Activated gamma-delta T cell (primary cell): ENCODE results near the gene RYR2.
"Not testable (repeated sequence)": the region's sequence is repeated elsewhere in the genome, so short reads cannot be mapped to it uniquely, and the experiment has no call there.

Source experiments
- DNase-seq: peaks from one replicate; lab custom pipeline; 2025; lab: John Stamatoyannopoulos, UW

The RYR2 gene

GRCh38 chr1:237341391-237341790 lies 299.4 kb downstream of the RYR2 start:
- no peak for DNase-seq

GRCh38 chr1:237342730-237343129 lies 300.7 kb downstream of the RYR2 start:
- no peak for DNase-seq

GRCh38 chr1:237352747-237353146 lies 310.8 kb downstream of the RYR2 start:
- no peak for DNase-seq

GRCh38 chr1:237353918-237354317 lies 311.9 kb downstream of the RYR2 start:
- DNase-seq, result no peak

- DNase-seq, result no peak
Measured at GRCh38 chr1:237355022-237355421, 313.0 kb downstream of the RYR2 start.

GRCh38 chr1:237358555-237358954 lies 316.6 kb downstream of the RYR2 start:
- no peak for DNase-seq

- DNase-seq, result no peak
Measured at GRCh38 chr1:237367758-237368157, 325.8 kb downstream of the RYR2 start.

- not testable (repeated sequence) for DNase-seq
Measured at GRCh38 chr1:237371477-237371876, 329.5 kb downstream of the RYR2 start.

- DNase-seq, result no peak
Measured at GRCh38 chr1:237383791-237384190, 341.8 kb downstream of the RYR2 start.

- no peak for DNase-seq
Measured at GRCh38 chr1:237384213-237384612, 342.2 kb downstream of the RYR2 start.

- DNase-seq, result no peak
Measured at GRCh38 chr1:237386362-237387143, 344.6 kb downstream of the RYR2 start.

GRCh38 chr1:237387144-237387505 lies 345.1 kb downstream of the RYR2 start:
- no peak for DNase-seq

GRCh38 chr1:237390823-237391222 lies 348.8 kb downstream of the RYR2 start:
- no peak for DNase-seq

- DNase-seq, result no peak
Measured at GRCh38 chr1:237393632-237394031, 351.6 kb downstream of the RYR2 start.

- DNase-seq, result no peak
Measured at GRCh38 chr1:237394281-237394680, 352.3 kb downstream of the RYR2 start.

- no peak for DNase-seq
Measured at GRCh38 chr1:237396426-237396825, 354.4 kb downstream of the RYR2 start.

- DNase-seq, result no peak
Measured at GRCh38 chr1:237398751-237399150, 356.8 kb downstream of the RYR2 start.

GRCh38 chr1:237405912-237406311 lies 363.9 kb downstream of the RYR2 start:
- DNase-seq, result no peak

- DNase-seq, result no peak
Measured at GRCh38 chr1:237411621-237412020, 369.6 kb downstream of the RYR2 start.

GRCh38 chr1:237416924-237417655 lies 375.1 kb downstream of the RYR2 start:
- DNase-seq, result no peak

GRCh38 chr1:237428809-237429208 lies 386.8 kb downstream of the RYR2 start:
- DNase-seq, result no peak

GRCh38 chr1:237429252-237429651 lies 387.3 kb downstream of the RYR2 start:
- DNase-seq, result no peak

- DNase-seq, result no peak
Measured at GRCh38 chr1:237431448-237431847, 389.5 kb downstream of the RYR2 start.
